ENCODE results near the gene VRTN.

VRTN gene

GRCh38 chr14:74394549-74394948 lies 46.3 kb downstream of the VRTN start:
- no peak for TF ChIP-seq CTCF (conservative IDR thresholded peaks at IDR 0.05; ENCODE audit: low read depth, low read length)
- H3K4me3 ChIP-seq (ENCODE audit: low read length), result no peak overlapping the region
- DNase-seq (ENCODE audit: low read depth), result no peak

- H3K4me3 ChIP-seq (ENCODE audit: low read length), result no peak overlapping the region
- DNase-seq (ENCODE audit: low read depth), result no peak
- TF ChIP-seq CTCF (conservative IDR thresholded peaks at IDR 0.05; ENCODE audit: low read depth, low read length), result no peak
These were observed 46.8 kb downstream of the VRTN start for GRCh38 chr14:74395094-74395493.

GRCh38 chr14:74400031-74400685 lies 51.9 kb downstream of the VRTN start:
- no peak for DNase-seq (ENCODE audit: low read depth)
- H3K4me3 ChIP-seq (ENCODE audit: low read length), result no peak overlapping the region
- peak; percentile 16 for TF ChIP-seq CTCF (conservative IDR thresholded peaks at IDR 0.05; ENCODE audit: low read depth, low read length)

GRCh38 chr14:74400919-74401503 lies 52.7 kb downstream of the VRTN start:
- TF ChIP-seq CTCF (conservative IDR thresholded peaks at IDR 0.05; ENCODE audit: low read depth, low read length), result no peak
- no peak overlapping the region for H3K4me3 ChIP-seq (ENCODE audit: low read length)

GRCh38 chr14:74401504-74402241 lies 53.4 kb downstream of the VRTN start:
- TF ChIP-seq CTCF (conservative IDR thresholded peaks at IDR 0.05; ENCODE audit: low read depth, low read length), result no peak
- no peak overlapping the region for H3K4me3 ChIP-seq (ENCODE audit: low read length)
- DNase-seq (ENCODE audit: low read depth), result no peak

More at GRCh38 chr14:74400919-74401503, 52.7 kb downstream of the VRTN start:
- DNase-seq (ENCODE audit: low read depth), result no peak

- no peak for TF ChIP-seq CTCF (conservative IDR thresholded peaks at IDR 0.05; ENCODE audit: low read depth, low read length)
- H3K4me3 ChIP-seq (ENCODE audit: low read length), result no peak overlapping the region
These were observed 54.4 kb downstream of the VRTN start for GRCh38 chr14:74402401-74403251.

More at GRCh38 chr14:74402401-74403251, 54.4 kb downstream of the VRTN start:
- no peak for DNase-seq (ENCODE audit: low read depth)
